GM12878 (cell line): ENCODE data around the gene IL17RE. TPM values are rescaled to one million over a fixed set of nuclear protein-coding genes. Genes with fewer than 3 reads are reported as not detected.
A peak's percentile ranks its signal among the peaks of the same experiment; 100 is the strongest.

Experiments
- ATAC-seq: fragments of 200-7000 bp; cut with Tn5 transposase; 3 replicates; pipeline ENCODE4 v1.9.1; 2020; ENCODE audit warnings: mild to moderate bottlenecking, moderate library complexity
- BruUV-seq: library from RNA; stranded (reverse); fragments of 400-500 nt; replicated peaks from 2 replicates; lab custom pipeline; 2021; lab: Mats Ljungman, UMichigan
- CTCF ChIA-PET: fragments of 300-600 bp; sonication (Branson Sonifier 250); formaldehyde crosslinking; extraction: SDS; loops from one replicate; lab custom pipeline; 2021; ENCODE audit warnings: inconsistent platforms; lab: Yijun Ruan, JAX
- POLR2A ChIA-PET: fragments of 350-600 bp; formaldehyde crosslinking; extraction: SDS; loops from one replicate; lab custom pipeline; 2021; ENCODE audit warnings: inconsistent platforms; lab: Charles Lee
- RAD21 ChIA-PET: fragments of 300-600 bp; sonication (Branson Sonifier 250); formaldehyde crosslinking; loops from one replicate; lab custom pipeline; 2023; ENCODE audit warnings: antibody characterized with exemption; ENCODE audit not compliant: unreplicated experiment; lab: Charles Lee
- SMC1A ChIA-PET: fragments of 300-600 bp; sonication (Branson Sonifier 250); formaldehyde crosslinking; loops from one replicate; lab custom pipeline; 2023; ENCODE audit not compliant: unreplicated experiment, uncharacterized antibody; lab: Charles Lee
- DNase-seq: peaks from one replicate; pipeline ENCODE4 v3.0.0-alpha.2; 2011; ENCODE audit warnings: low read depth, low spot score
- FAIRE-seq: peaks from 3 replicates; lab custom pipeline; 2011; peaks lifted over from hg19 to GRCh38; lab: Jason Lieb, UNC
- H2AFZ ChIP-seq: 2 replicates; pipeline ENCODE4 v1.6.0; 2011; ENCODE audit warnings: low read depth, low read length, control low read depth; ENCODE audit not compliant: control insufficient read depth
- H3K27ac ChIP-seq: 2 replicates; pipeline ENCODE4 v1.5.1; 2011; ENCODE audit warnings: control low read depth; ENCODE audit not compliant: control insufficient read depth, insufficient read depth
- H3K27me3 ChIP-seq, 2 experiments: replicated peaks in 1 of 2; 2 replicates each; pipeline versions ENCODE4 v1.6.0 to v1.6.1; 2011; ENCODE audit warnings: low read length in 1 of 2; ENCODE audit not compliant: control insufficient read depth in 2 of 2, insufficient read depth in 2 of 2
- H3K36me3 ChIP-seq, 2 experiments: 2 replicates each; pipeline ENCODE4 v1.5.1; 2011; ENCODE audit warnings: low read length in 1 of 2; ENCODE audit not compliant: control insufficient read depth in 2 of 2, insufficient read depth in 2 of 2
- H3K4me1 ChIP-seq: 2 replicates; pipeline ENCODE4 v1.6.1; 2011; ENCODE audit warnings: mild to moderate bottlenecking, low read length, moderate library complexity, mixed read lengths; ENCODE audit not compliant: control insufficient read depth, insufficient read depth
- H3K4me2 ChIP-seq: 2 replicates; pipeline ENCODE4 v1.6.0; 2011; ENCODE audit warnings: control low read depth; ENCODE audit not compliant: control insufficient read depth, insufficient read depth
- H3K4me3 ChIP-seq: fragments of 200-600 bp; sonication (generic); 2 replicates; pipeline ENCODE4 v1.5.1; 2016
- H3K79me2 ChIP-seq: 2 replicates; pipeline ENCODE4 v1.6.0; 2011; ENCODE audit warnings: low read length; ENCODE audit not compliant: control insufficient read depth, insufficient read depth
- H3K9ac ChIP-seq: 2 replicates; pipeline ENCODE4 v1.8.0; 2011; ENCODE audit warnings: low read length, control low read depth, mixed read lengths; ENCODE audit not compliant: control insufficient read depth, insufficient read depth
- H3K9me3 ChIP-seq: replicated peaks from 3 replicates; pipeline ENCODE4 v1.5.1; 2011; ENCODE audit warnings: mild to moderate bottlenecking, low read length; ENCODE audit not compliant: control insufficient read depth, insufficient read depth
- H4K20me1 ChIP-seq: 2 replicates; pipeline ENCODE4 v1.6.0; 2011; ENCODE audit not compliant: control insufficient read depth, insufficient read depth
- BACH1 ChIP-seq: fragments of 450-650 bp; IDR thresholded peaks from 2 replicates; pipeline ENCODE4 v1.6.1; 2017; ENCODE audit warnings: mild to moderate bottlenecking, borderline replicate concordance
- IKZF1 ChIP-seq: fragments of 450-650 bp; conservative IDR thresholded peaks from 2 replicates; pipeline ENCODE4 v1.6.1; 2017; ENCODE audit warnings: antibody characterized with exemption, mild to moderate bottlenecking
- IKZF2 ChIP-seq, 2 experiments: fragments of 450-650 bp; IDR thresholded peaks; 2 replicates each; pipeline ENCODE4 v1.6.1; 2017; ENCODE audit warnings: mild to moderate bottlenecking in 2 of 2, moderate library complexity in 2 of 2
- MEF2A ChIP-seq: IDR thresholded peaks from 2 replicates; pipeline ENCODE4 v1.6.1; 2011; ENCODE audit warnings: low read depth, mild to moderate bottlenecking, low read length, moderate library complexity; ENCODE audit not compliant: insufficient read depth
- MLLT1 ChIP-seq: fragments of 450-650 bp; IDR thresholded peaks from 2 replicates; pipeline ENCODE4 v1.6.1; 2016; ENCODE audit warnings: mild to moderate bottlenecking
- NR2F1 ChIP-seq: fragments of 450-650 bp; conservative IDR thresholded peaks from 2 replicates; pipeline ENCODE4 v1.6.1; 2017; ENCODE audit warnings: mild to moderate bottlenecking
- NRF1 ChIP-seq: conservative IDR thresholded peaks from 2 replicates; pipeline ENCODE4 v1.6.1; 2011; ENCODE audit warnings: mild to moderate bottlenecking, low read depth, low read length, improper control_type of control experiment
- PAX5 ChIP-seq: IDR thresholded peaks from 2 replicates; pipeline ENCODE4 v1.6.1; 2011; ENCODE audit warnings: low read depth, low read length, borderline replicate concordance
- RBBP5 ChIP-seq: fragments of 200-600 bp; sonication (generic); conservative IDR thresholded peaks from 2 replicates; pipeline ENCODE4 v1.6.1; 2016
- RELA ChIP-seq: fragments of 450-650 bp; IDR thresholded peaks from 2 replicates; pipeline ENCODE4 v1.8.0; 2014; ENCODE audit warnings: borderline replicate concordance; ENCODE audit not compliant: partially characterized antibody
- SPI1 ChIP-seq: IDR thresholded peaks from 2 replicates; pipeline ENCODE4 v1.6.1; 2011; ENCODE audit warnings: low read depth, mild to moderate bottlenecking, low read length, moderate library complexity, borderline replicate concordance; ENCODE audit not compliant: insufficient read depth
- ZBTB33 ChIP-seq: fragments of 450-650 bp; IDR thresholded peaks from 2 replicates; pipeline ENCODE4 v1.6.1; 2017; ENCODE audit warnings: mild to moderate bottlenecking
- ZNF24 ChIP-seq: fragments of 450-650 bp; IDR thresholded peaks from 2 replicates; pipeline ENCODE4 v1.6.1; 2017; ENCODE audit warnings: antibody characterized with exemption, mild to moderate bottlenecking
- WGBS: methylation state at CpG from one replicate; pipeline ENCODE4 v1.1.6; 2016; ENCODE audit warnings: low lambda C conversion rate; ENCODE audit not compliant: insufficient replicate concordance, insufficient coverage; ENCODE audit errors: missing lambda C conversion rate; 5-methylcytosine and 5-hydroxymethylcytosine counted together
- in situ Hi-C: fragments of 300-500 bp; cut with MboI; formaldehyde crosslinking; loops from 9 replicates; pipeline ENCODE4 v1.14.3; 2018; ENCODE audit warnings: mixed read lengths
- intact Hi-C: fragments of 100-400 bp; cut with micrococcal nuclease; formaldehyde crosslinking; loops from one replicate; pipeline ENCODE4 v1.14.2; 2022; ENCODE audit not compliant: unreplicated experiment
- polyA plus RNA-seq, 11 experiments: library from polyadenylated mRNA; depleted of rRNA in 4 of 11; unstranded in 6 of 11; stranded (reverse) in 5 of 11; fragments of >200 nt; fragmentation: Nextera tagmentation in 4 of 11; fragmentation: Illumina TruSeq in 1 of 11; extraction: Ambion mirVana in 4 of 11; extraction: Trizol in 1 of 11; gene quantifications; 1 replicate in 1 of 11; 2 replicates in 10 of 11; pipeline versions ENCODE4 v1.2.1 to v1.2.3, GENCODE V29; 2011 to 2016; ENCODE audit warnings: inconsistent platforms in 2 of 11, missing spikeins in 2 of 11, low read depth in 1 of 11
- total RNA-seq, 4 experiments: library from RNA; depleted of rRNA in 3 of 4; stranded (reverse); fragments of >200 nt in 3 of 4; fragmentation: Illumina TruSeq in 1 of 4; extraction: Trizol in 1 of 4; gene quantifications; 2 replicates each; pipeline versions ENCODE4 v1.2.1 to v1.2.3, GENCODE V29; 2013 to 2021

IL17RE gene
- total and polyA plus RNA-seq, 10 of the 15 experiments (the other 5 are each of a cell fraction or from before 2014, with no cell fraction given): 0.04 to 0.51 (median 0.12) TPM; not detected in 2

- Histone ChIP-seq H3K4me2 (no peak overlapping the region), H3K36me3 (no peaks in the 10 kb centered on the region), H2AFZ (no peak overlapping the region), H3K4me1 (peaks cover 8% of the 10 kb centered on the region), H3K79me2 (no peaks in the 10 kb centered on the region), H3K27ac (no peak overlapping the region), H3K9ac (no peak overlapping the region), H3K4me3 (no peak overlapping the region), H4K20me1 (no peaks in the 10 kb centered on the region), H3K9me3 (no peaks in the 10 kb centered on the region), H3K27me3 (no peaks in the 10 kb centered on the region)
- ChIA-PET CTCF (interaction anchor here (1.2 kb wide), 1 partner anchor 24 kb away, joined by 6 read pairs; no protein-coding TSS in a partner anchor), RAD21 (no interaction called here), POLR2A (interaction anchor here (1.6 kb wide), 1 partner anchor 10 kb away, joined by 4 read pairs; no protein-coding TSS in a partner anchor), SMC1A (interaction anchor here (2.3 kb wide), 1 partner anchor 18 kb away, joined by 5 read pairs; the partner anchor contains the start of gene JAGN1)
- 74% methylated on average over 3 of the region's 3 CpGs for WGBS
- FAIRE-seq (no peak), DNase-seq (no peak), ATAC-seq (no peak)
- in situ Hi-C loops: no loop called here
- intact Hi-C loops: no loop called here
- TF ChIP-seq BACH1: no peak
- TF ChIP-seq NR2F1: no peak
- no peak for TF ChIP-seq MEF2A
- BruUV-seq: no TSS peak
Observed at GRCh38 chr3:9908286-9908685, 5.6 kb downstream of the IL17RE start.

- DNase-seq (no peak), FAIRE-seq (no peak), ATAC-seq (peak; percentile 65)
- intact Hi-C loops (no loop called here), in situ Hi-C loops (no loop called here)
- RAD21 ChIA-PET: no interaction called here
- Histone ChIP-seq H3K4me2 (peak overlapping the region; percentile 23; the same call in 1 of the 2 replicates), H3K9ac (no peak overlapping the region), H3K27ac (no peak overlapping the region), H3K79me2 (no peaks in the 10 kb centered on the region), H3K27me3 (no peaks in the 10 kb centered on the region), H2AFZ (peak overlapping the region; percentile 48; the same call in 1 of the 2 replicates), H3K4me1 (peaks cover 8% of the 10 kb centered on the region), H4K20me1 (no peaks in the 10 kb centered on the region), H3K36me3 (no peaks in the 10 kb centered on the region), H3K4me3 (no peak overlapping the region), H3K9me3 (no peaks in the 10 kb centered on the region)
- POLR2A ChIA-PET: interaction anchor here (1.2 kb wide), 1 partner anchor 16 kb away, joined by 4 read pairs; no protein-coding TSS in a partner anchor
- SMC1A ChIA-PET: no interaction called here
- no TSS peak for BruUV-seq
- CTCF ChIA-PET: interaction anchor here (1.2 kb wide), 1 partner anchor 211 kb away, joined by 4 read pairs; no protein-coding TSS in a partner anchor
- 49% methylated on average over 7 of the region's 7 CpGs for WGBS
- TF ChIP-seq RELA: peak; percentile 38
- 0 out of 2 replicates have a peak, but pooled peaks have one; percentile 25 for TF ChIP-seq IKZF1
- no peak for TF ChIP-seq ZBTB33
- TF ChIP-seq SPI1: peak; percentile 37; the same call in 1 of the 2 replicates
- TF ChIP-seq IKZF2 (IDR thresholded peaks at IDR 0.05): 0 out of 4 replicates have a peak, but pooled peaks of 1 of the 2 experiments have one; percentile 10
- no peak for TF ChIP-seq ZNF24
- TF ChIP-seq PAX5: no peak
- TF ChIP-seq MLLT1: peak; percentile 95
- no peak for TF ChIP-seq NRF1
- no peak for TF ChIP-seq RBBP5
Observed at GRCh38 chr3:9909221-9910013, 6.8 kb downstream of the IL17RE start.
